ENCODE data around the gene CBFA2T2. TPM values are rescaled to one million over a fixed set of nuclear protein-coding genes. Genes with fewer than 3 reads are reported as not detected.

Gene CBFA2T2
- total and polyA plus RNA-seq, 12 donors, result 5.3 to 16.7 (median 9.4) TPM

GRCh38 chr20:33604084-33604990, 114.4 kb downstream of the CBFA2T2 start:
- Histone ChIP-seq H3K9me3 (replicated peaks in 1 of 3) (no peaks in the 10 kb centered on the region), H3K36me3 (replicated peaks in 1 of 2) (peaks cover 0 to 11% of the 10 kb centered on the region in 2 donors), H3K27me3 (no peaks in the 10 kb centered on the region), H3K27ac (no peak overlapping the region), H3K4me1 (replicated peaks in 1 of 2) (no peaks in the 10 kb centered on the region), H3K4me3 (no peak overlapping the region)
- TF ChIP-seq POLR2A (IDR thresholded peaks at IDR 0.05), result no peak
- TF ChIP-seq CTCF (IDR thresholded peaks at IDR 0.05), result no peak
- intact Hi-C loops (cut with DNase I), result no loop called here
- 86 to 92% (median 89%) methylated on average over 5 of the region's 5 CpGs for WGBS, 4 donors
- DNase-seq, result no peak

GRCh38 chr20:33604991-33605370, 115.1 kb downstream of the CBFA2T2 start:
- no peak for TF ChIP-seq POLR2A (IDR thresholded peaks at IDR 0.05)
- no peak for TF ChIP-seq CTCF (IDR thresholded peaks at IDR 0.05)
- no peaks in the 10 kb centered on the region for H3K4me1 ChIP-seq (replicated peaks in 1 of 2)
- no peak overlapping the region for H3K27ac ChIP-seq
- H3K9me3 ChIP-seq (replicated peaks in 1 of 3), result no peaks in the 10 kb centered on the region
- WGBS, 4 donors, result 83 to 96% (median 87%) methylated on average over 1 of the region's 1 CpG
- no peak for DNase-seq
- H3K4me3 ChIP-seq, result no peak overlapping the region
- intact Hi-C loops (cut with DNase I), result no loop called here
- H3K36me3 ChIP-seq (replicated peaks in 1 of 2), result peaks cover 0 to 11% of the 10 kb centered on the region in 2 donors
- no peaks in the 10 kb centered on the region for H3K27me3 ChIP-seq

- H3K9me3 ChIP-seq (replicated peaks in 1 of 3), result no peaks in the 10 kb centered on the region
- no peak overlapping the region for H3K4me3 ChIP-seq
- TF ChIP-seq POLR2A (IDR thresholded peaks at IDR 0.05) (no peak), CTCF (IDR thresholded peaks at IDR 0.05) (no peak)
- H3K27ac ChIP-seq, result no peak overlapping the region
- 88 to 93% (median 91%) methylated on average over 3 of the region's 3 CpGs for WGBS, 4 donors
- H3K36me3 ChIP-seq (replicated peaks in 1 of 2), result peaks cover 0 to 17% of the 10 kb centered on the region in 2 donors
- H3K27me3 ChIP-seq, result no peaks in the 10 kb centered on the region
- no peaks in the 10 kb centered on the region for H3K4me1 ChIP-seq (replicated peaks in 1 of 2)
- DNase-seq, result no peak
- intact Hi-C loops (cut with DNase I), result no loop called here
Measured at GRCh38 chr20:33606118-33606771, 116.3 kb downstream of the CBFA2T2 start.

- no peak overlapping the region for H3K27ac ChIP-seq
- no peaks in the 10 kb centered on the region for H3K27me3 ChIP-seq
- peaks cover 0 to 31% of the 10 kb centered on the region in 2 donors for H3K36me3 ChIP-seq (replicated peaks in 1 of 2)
- intact Hi-C loops (cut with DNase I), result no loop called here
- no peaks in the 10 kb centered on the region for H3K4me1 ChIP-seq (replicated peaks in 1 of 2)
- TF ChIP-seq POLR2A (IDR thresholded peaks at IDR 0.05) (no peak), CTCF (IDR thresholded peaks at IDR 0.05) (no peak)
- H3K9me3 ChIP-seq (replicated peaks in 1 of 3), result no peaks in the 10 kb centered on the region
- H3K4me3 ChIP-seq, result no peak overlapping the region
- WGBS, 4 donors, result 94 to 97% (median 96%) methylated on average over 2 of the region's 2 CpGs
- no peak for DNase-seq
Measured at GRCh38 chr20:33609504-33609903, 119.6 kb downstream of the CBFA2T2 start.
